HAP-1 (cell line): Measurements from ENCODE around the gene OR51E2.
A peak's percentile ranks its signal among the peaks of the same experiment; 100 is the strongest.
"Not testable (repeated sequence)": the region's sequence is repeated elsewhere in the genome, so short reads cannot be mapped to it uniquely, and the experiment has no call there.

Experiments
- DNase-seq, 2 experiments: peaks; one replicate each; pipeline ENCODE4 v3.0.0-alpha.2; 2016 to 2020; ENCODE audit warnings: low spot score in 2 of 2
- H3K27me3 ChIP-seq: fragments of 250-450 bp; sonication (Bioruptor Pico); 2 replicates; pipeline ENCODE4 v1.5.1; 2020; ENCODE audit warnings: low read depth, mild to moderate bottlenecking, moderate library complexity
- H3K36me3 ChIP-seq: fragments of 250-450 bp; sonication (Bioruptor Pico); replicated peaks from 2 replicates; pipeline ENCODE4 v1.5.1; 2020; ENCODE audit warnings: mild to moderate bottlenecking
- H3K4me1 ChIP-seq: fragments of 250-450 bp; sonication (Bioruptor Pico); 2 replicates; pipeline ENCODE4 v1.5.1; 2020; ENCODE audit warnings: mild to moderate bottlenecking
- H3K4me3 ChIP-seq: fragments of 250-450 bp; sonication (Bioruptor Pico); 2 replicates; pipeline ENCODE4 v1.5.1; 2020; ENCODE audit warnings: mild to moderate bottlenecking, moderate library complexity
- H3K9me3 ChIP-seq: fragments of 250-450 bp; sonication (Bioruptor Pico); 2 replicates; pipeline ENCODE4 v1.5.1; 2020; ENCODE audit warnings: mild to moderate bottlenecking, moderate library complexity
- in situ Hi-C: fragments of 300-500 bp; cut with MboI; formaldehyde crosslinking; loops from 3 replicates; pipeline ENCODE4 v1.14.3; 2020; ENCODE audit warnings: low sequenced_read_pairs, inconsistent platforms, mixed read lengths

OR51E2 gene, protein sequence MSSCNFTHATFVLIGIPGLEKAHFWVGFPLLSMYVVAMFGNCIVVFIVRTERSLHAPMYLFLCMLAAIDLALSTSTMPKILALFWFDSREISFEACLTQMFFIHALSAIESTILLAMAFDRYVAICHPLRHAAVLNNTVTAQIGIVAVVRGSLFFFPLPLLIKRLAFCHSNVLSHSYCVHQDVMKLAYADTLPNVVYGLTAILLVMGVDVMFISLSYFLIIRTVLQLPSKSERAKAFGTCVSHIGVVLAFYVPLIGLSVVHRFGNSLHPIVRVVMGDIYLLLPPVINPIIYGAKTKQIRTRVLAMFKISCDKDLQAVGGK

DNA sequence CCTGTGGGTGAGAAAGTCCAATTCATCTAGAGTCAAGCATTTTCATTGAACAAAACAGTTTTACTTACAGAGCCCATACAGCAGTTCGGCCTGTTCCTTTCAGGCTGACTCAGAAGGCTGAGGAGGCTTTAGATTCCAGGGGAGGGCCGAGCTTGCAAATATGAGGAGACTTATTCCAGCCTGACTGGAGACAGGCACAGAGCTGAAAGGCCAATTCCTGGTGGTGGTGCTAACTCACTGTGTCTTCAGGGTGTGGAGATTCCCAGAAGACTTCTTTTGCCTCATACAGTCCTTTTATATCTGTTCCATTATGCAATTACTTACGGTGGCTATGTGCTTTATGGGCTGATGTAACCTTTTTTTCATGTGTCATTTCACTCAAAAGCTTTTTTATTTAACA is at the start of gene OR51E2:
OR51E2 (minus strand) TSS at position 269 of the 400 bp plus-strand sequence. CDS start 15,142 bp downstream, outside the sequence.
- no peak within 1 kb of the TSS for H3K4me3 ChIP-seq
- in situ Hi-C loops, result no loop called here
- H3K36me3 ChIP-seq, result no peaks in the 10 kb centered on the region
- no peaks in the 10 kb centered on the region for H3K27me3 ChIP-seq
- DNase-seq, result no peak
- no peaks in the 10 kb centered on the region for H3K4me1 ChIP-seq
- no peaks in the 10 kb centered on the region for H3K9me3 ChIP-seq

DNA sequence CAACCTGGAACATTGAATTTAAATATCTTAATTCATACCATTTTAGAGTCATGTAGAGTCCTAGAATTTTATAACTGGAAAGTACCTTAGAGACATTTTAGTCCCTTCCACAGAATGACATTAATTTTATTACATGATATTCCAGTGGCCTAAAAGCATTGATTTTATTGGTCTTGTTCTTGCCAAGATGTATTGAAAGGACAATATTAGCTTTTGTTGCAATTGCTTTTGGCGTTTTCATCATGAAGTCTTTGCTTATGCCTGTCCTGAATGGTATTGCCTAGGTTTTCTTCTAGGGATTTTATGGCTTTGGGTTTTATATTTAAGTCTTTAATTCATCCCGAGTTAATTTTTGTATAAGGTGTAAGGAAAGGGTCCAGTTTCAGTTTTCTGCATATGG is 43.1 kb upstream of the OR51E2 start:
- in situ Hi-C loops, result no loop called here
- Histone ChIP-seq H3K4me1 (no peaks in the 10 kb centered on the region), H3K27me3 (no peaks in the 10 kb centered on the region), H3K36me3 (no peaks in the 10 kb centered on the region), H3K4me3 (no peak overlapping the region), H3K9me3 (no peaks in the 10 kb centered on the region)
- DNase-seq, result no peak

DNA sequence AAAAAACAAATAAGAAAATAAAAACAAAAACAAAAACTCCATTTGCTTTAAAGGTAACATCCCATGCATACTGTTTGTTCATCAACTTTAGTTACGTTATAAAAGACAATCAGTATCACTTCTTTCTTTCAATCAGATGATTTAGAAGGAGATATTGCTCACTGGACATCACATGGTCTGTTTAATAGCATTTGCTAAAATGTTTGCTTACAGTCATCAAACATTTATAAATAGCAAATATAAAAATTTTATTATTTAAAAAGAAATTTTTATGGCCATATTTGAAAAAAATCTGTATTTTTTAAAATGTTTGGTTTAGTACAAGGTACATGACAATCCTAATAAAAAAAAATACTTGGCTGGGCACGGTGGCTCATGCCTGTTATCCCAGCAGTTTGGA is 29.5 kb upstream of the OR51E2 start:
- Histone ChIP-seq H3K9me3 (no peaks in the 10 kb centered on the region), H3K27me3 (no peaks in the 10 kb centered on the region), H3K4me1 (no peaks in the 10 kb centered on the region), H3K4me3 (no peak overlapping the region), H3K36me3 (no peaks in the 10 kb centered on the region)
- in situ Hi-C loops, result no loop called here
- DNase-seq, result no peak

DNA sequence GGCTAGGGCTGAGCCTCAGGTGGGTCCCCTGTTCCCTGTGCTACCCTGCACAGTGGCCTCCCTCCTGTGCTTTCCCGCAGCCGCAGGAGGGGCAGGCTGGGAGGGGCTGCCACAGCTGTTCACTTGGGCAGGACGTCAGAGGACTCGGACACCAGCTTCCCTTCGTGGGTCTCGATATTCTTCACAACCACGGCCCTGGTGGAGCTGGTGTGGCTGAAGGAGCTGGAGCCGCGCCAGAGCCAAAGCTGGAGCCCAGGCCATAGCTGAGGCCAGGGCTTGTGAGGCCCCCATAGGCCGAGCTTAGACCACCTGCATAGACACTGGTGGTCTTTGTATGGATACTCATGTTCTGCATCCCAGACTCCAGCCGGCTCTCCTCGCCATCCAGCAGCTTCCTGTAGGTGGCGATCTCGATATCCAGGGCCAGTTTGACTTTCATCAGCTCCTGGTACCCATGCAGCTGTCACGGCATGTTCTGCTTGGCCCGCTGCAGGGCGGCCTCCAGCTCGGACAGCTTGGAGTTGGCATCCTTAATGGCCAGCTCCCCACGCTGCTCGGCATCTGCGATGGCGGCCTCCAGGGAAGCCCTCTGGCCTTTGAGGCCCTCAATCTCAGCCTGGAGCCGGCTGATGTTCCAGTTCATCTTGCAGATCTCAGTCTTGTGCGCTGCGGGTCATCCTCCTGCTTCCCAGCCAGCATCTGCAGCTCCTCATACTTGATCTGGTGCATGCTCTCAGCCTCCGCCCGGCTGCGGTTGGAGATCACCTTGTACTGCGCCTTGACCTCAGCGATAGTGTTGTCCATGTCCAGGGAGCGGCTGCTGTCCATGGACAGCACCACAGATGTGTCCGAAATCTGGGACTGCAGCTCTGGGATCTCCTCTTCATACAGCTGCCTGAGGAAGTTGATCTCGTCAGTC is 25.2 kb upstream of the OR51E2 start:
- H3K36me3 ChIP-seq, H3K9me3 ChIP-seq, H3K27me3 ChIP-seq, in situ Hi-C loops, H3K4me1 ChIP-seq, H3K4me3 ChIP-seq: not testable (repeated sequence)
- DNase-seq, result peak in 1 of 2 experiments; percentile 30

DNA sequence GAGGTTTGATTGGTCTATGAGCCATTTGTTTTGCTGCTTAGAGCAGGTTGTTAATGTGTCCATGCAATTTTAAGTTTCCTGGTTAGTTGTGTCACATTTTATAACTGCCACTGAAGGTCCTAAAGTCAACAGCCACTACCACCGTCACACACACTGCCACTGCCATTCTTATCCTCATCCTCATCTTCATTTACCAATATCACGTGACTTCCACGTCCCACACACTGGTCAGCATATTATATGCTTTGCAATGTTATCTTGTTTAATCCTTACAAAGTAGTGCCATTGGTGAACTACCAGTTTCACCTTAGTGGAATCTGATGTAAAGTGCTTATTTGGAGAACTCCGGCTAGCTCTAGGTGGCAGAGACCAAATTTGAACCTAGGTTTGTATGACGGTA is 16.6 kb upstream of the OR51E2 start:
- DNase-seq, result no peak
- Histone ChIP-seq H3K4me3 (no peak overlapping the region), H3K9me3 (no peaks in the 10 kb centered on the region), H3K4me1 (no peaks in the 10 kb centered on the region), H3K27me3 (no peaks in the 10 kb centered on the region; the same call in 1 of the 2 replicates), H3K36me3 (no peaks in the 10 kb centered on the region)
- in situ Hi-C loops, result no loop called here

DNA sequence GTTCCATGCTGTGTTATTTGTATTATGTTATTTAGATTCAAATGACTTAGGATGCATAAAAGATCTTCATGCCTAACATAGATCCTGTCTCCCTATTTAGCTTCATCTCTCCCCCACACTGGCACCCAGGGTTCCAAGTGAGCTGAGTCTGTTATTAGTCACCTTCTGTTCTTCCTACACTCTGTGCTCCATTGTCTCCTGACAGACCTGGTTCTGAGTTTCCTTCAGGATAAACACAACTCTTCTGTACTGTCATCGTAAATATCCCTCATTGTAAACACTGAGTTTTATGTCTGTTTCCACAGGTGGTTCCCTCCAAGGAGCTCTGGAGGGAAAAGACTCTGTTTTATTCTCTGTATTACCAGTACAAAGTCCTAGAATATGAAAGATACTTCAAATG is 15.6 kb upstream of the OR51E2 start:
- H3K4me1 ChIP-seq, result no peaks in the 10 kb centered on the region
- DNase-seq, result no peak
- in situ Hi-C loops, result no loop called here
- H3K9me3 ChIP-seq, result no peaks in the 10 kb centered on the region
- H3K4me3 ChIP-seq, result no peak overlapping the region
- H3K36me3 ChIP-seq, result no peaks in the 10 kb centered on the region
- H3K27me3 ChIP-seq, result peaks cover 3% of the 10 kb centered on the region; the same call in 1 of the 2 replicates

DNA sequence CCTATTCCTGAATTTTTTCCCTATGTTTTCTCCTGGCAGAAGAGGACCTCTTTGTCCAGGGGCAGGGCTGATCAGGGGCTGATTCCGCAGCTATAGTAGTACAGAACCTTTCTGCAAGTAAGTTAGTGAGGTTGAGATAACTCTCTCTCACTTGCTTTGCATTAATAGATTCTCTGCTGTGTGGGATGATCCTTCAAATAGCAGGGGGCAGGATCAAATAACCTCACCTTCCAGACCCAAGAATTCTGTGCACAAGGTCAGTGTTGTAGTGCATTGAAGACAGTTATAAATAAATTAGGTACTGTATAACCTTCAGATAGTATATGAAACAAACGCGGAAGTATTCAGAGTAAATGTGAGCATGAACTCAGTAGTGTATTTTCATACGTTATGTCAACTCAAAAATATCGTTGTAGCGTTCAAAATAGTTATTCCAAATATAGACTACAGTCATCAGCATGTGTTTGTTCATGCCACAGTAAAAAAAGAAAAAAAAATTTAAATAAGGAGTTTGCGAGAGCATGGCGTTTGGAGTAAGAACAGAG is 7.2 kb upstream of the OR51E2 start:
- H3K4me1 ChIP-seq, result no peaks in the 10 kb centered on the region
- no peaks in the 10 kb centered on the region for H3K36me3 ChIP-seq
- H3K27me3 ChIP-seq, result 0 out of 2 replicates have a peak, but pooled peaks cover 3% of the 10 kb centered on the region
- no peaks in the 10 kb centered on the region for H3K9me3 ChIP-seq
- DNase-seq, result no peak
- H3K4me3 ChIP-seq, result no peak overlapping the region
- in situ Hi-C loops, result no loop called here

DNA sequence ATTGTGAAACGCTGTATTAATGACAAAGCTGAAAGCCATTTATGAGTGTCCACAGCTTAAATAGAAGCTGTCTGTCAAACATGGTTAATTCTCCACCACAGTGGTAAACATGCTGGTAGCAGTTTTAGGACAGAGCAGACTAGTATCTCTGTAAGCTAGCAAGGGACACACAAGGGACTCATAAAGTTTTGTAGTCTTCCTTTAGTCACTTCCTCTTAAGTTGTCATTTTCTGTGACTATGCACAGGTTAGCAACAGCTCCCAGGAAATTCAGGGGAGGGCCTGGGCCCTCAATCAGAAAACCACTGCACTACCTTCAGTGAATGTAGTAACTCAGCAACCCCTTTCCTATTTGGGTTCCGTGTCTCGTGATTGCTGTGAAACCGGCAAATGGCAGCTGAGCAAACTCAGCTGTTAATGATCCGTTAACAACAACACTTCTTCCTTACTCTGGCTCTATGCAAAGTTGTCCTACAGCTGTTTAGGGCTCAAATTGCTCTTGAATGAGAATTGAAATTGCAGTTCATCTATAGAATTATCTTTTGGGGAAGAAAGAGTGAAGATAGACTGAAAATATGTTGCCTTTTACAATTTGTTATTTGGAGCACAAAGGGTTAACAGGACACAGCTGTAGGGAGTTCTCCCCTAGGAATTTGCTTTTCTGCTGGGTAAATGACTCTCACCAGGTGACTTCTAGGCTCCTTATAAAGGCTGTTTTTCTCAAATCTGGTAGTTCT is 6.6 kb upstream of the OR51E2 start, which contains the start of gene MMP26:
MMP26 (plus strand) TSS at position 731 of the 736 bp plus-strand sequence.
- DNase-seq, result no peak
- Histone ChIP-seq H3K4me1 (no peaks in the 10 kb centered on the region), H3K4me3 (no peak within 1 kb of the TSS), H3K27me3 (0 out of 2 replicates have a peak, but pooled peaks cover 3% of the 10 kb centered on the region), H3K36me3 (no peaks in the 10 kb centered on the region), H3K9me3 (no peaks in the 10 kb centered on the region)
- in situ Hi-C loops, result no loop called here

DNA sequence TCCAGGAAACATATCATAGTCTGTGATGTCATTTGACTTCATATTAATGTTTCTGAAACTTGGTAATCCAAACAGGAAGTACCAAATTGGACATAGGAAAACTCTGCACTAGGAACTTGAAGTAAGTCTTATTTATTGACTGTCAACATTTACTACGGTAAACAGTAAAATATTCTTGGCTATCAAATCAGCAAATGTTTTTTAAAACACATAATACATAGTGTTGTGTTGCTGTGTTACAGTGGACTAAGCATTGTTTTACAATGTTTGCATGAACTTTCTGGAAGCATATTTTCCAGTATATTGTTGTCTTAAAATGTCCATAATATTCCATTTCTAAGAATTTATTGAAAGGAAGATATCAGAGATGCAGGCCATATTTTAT is 2.8 kb upstream of the OR51E2 start:
- Histone ChIP-seq H3K9me3 (no peaks in the 10 kb centered on the region), H3K36me3 (no peaks in the 10 kb centered on the region), H3K4me3 (no peak overlapping the region), H3K4me1 (no peaks in the 10 kb centered on the region), H3K27me3 (no peaks in the 10 kb centered on the region)
- no peak for DNase-seq
- in situ Hi-C loops, result no loop called here

DNA sequence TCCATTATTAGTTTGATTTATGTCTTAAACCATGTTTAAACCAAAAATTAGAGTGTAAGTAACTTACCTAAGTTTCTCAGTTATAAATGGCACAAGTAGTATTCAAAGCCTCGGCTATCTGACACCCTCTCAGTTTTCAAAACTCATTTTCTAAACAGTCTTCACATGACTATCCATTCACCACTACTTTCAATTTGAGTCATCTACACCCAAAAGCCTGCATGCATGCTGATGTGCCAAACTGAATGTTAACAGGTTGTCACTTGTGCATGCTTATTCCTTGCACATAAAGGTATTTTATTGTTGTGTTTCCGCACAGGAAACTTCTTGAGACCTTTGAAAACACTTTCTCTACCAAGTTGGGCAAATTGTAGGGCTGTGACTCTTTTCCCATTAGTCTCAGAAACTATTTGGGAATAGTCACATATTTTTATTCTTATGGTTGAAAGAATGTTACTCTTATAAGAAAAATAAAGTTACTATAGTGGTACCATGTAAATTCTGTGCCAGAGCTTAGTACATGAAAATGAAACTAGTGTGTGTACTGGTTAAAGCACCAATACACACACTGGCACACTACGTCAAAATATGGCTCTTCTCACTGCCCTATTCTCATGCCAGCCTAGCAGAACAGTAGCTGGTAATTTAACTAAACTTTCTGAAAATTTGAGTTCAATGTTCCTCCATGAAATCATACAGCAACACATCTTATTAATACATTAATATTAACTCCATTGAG is 2.2 kb upstream of the OR51E2 start:
- H3K4me3 ChIP-seq, result no peak overlapping the region
- no peaks in the 10 kb centered on the region for H3K4me1 ChIP-seq
- no peaks in the 10 kb centered on the region for H3K27me3 ChIP-seq
- DNase-seq, result no peak
- in situ Hi-C loops, result no loop called here
- no peaks in the 10 kb centered on the region for H3K9me3 ChIP-seq
- no peaks in the 10 kb centered on the region for H3K36me3 ChIP-seq

DNA sequence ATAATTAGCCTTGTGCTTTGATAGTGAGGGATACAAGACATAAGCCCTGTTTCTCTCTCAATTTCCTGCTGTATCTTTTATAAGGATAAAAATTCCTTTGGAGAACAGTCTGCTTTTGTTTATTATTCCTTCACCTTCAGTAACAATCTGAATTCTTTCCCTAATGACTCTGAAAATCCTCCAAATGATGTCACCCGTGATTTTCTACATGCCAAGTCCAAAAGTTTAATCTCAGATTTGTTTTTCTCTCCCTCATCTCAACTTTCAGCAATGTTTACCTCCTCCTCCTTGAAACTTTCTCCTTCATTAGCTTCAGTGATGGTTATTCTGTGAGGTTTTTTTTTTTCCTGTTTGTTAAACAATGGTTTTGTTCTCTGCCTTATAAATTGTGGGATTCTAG is 2.2 kb downstream of the OR51E2 start:
- no peak overlapping the region for H3K4me3 ChIP-seq
- no peaks in the 10 kb centered on the region for H3K36me3 ChIP-seq
- no peak for DNase-seq
- H3K4me1 ChIP-seq, result no peaks in the 10 kb centered on the region
- no peaks in the 10 kb centered on the region for H3K27me3 ChIP-seq
- H3K9me3 ChIP-seq, result no peaks in the 10 kb centered on the region
- in situ Hi-C loops, result no loop called here

DNA sequence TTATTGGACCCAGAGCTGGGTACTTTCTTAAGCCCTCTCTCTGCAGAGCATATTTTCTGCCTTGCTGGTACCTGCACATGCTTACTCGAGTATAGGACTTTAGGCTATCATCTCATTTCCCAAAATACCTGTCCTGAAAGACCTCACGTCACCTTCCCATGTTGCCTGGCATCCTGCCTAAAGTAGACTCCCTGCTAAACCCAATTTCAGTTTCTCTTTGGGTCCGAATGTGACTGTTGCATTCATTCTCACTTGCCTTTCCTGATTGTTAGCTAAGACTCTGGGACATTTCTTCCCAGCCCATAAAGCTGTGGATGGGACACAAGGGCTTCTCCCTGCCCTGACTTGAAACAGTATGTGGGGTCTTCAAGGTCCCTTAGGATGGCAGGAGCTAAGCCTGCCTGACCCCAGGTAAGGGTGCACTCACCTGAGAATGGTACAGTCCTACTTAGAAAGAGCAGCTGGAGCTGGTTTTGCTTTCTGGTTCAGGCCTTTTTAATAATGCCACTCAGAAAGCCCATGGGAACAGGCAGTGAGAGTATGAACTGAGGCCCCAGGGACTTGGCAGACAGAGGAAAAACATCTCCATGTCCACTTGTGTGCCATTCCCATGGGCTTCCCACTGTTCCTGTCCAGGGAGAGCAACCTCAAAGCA is 12.9 kb downstream of the OR51E2 start:
- no peaks in the 10 kb centered on the region for H3K27me3 ChIP-seq
- DNase-seq, result no peak
- H3K4me3 ChIP-seq, result no peak overlapping the region
- H3K9me3 ChIP-seq, result no peaks in the 10 kb centered on the region
- in situ Hi-C loops, result no loop called here
- no peaks in the 10 kb centered on the region for H3K4me1 ChIP-seq
- H3K36me3 ChIP-seq, result no peaks in the 10 kb centered on the region
